SK-N-SH treated with all-trans-retinoic acid at 6 μM for 48 hours (cell line): ENCODE measurements around the gene MGLL.

Experiments used
- ATAC-seq: fragments of 200-7000 bp; cut with Tn5 transposase; 3 replicates; pipeline ENCODE4 v1.9.1; 2020; ENCODE audit warnings: mild to moderate bottlenecking, moderate library complexity
- ARNTL ChIP-seq: fragments of 450-650 bp; formaldehyde crosslinking; IDR thresholded peaks from 2 replicates; pipeline ENCODE4 v1.5.0; 2020; ENCODE audit warnings: low read depth, mild to moderate bottlenecking, moderate library complexity, borderline replicate concordance
- BACH2 ChIP-seq: fragments of 250-450 bp; sonication (Bioruptor Pico); IDR thresholded peaks from 2 replicates; pipeline ENCODE4 v1.9.0; 2021; ENCODE audit warnings: mild to moderate bottlenecking, borderline replicate concordance
- CSDC2 ChIP-seq: fragments of 250-450 bp; sonication (Bioruptor Pico); IDR thresholded peaks from 2 replicates; pipeline ENCODE4 v1.5.0; 2020; ENCODE audit warnings: mild to moderate bottlenecking, moderate library complexity
- GLIS3 ChIP-seq: fragments of 250-450 bp; sonication (Bioruptor Pico); IDR thresholded peaks from 2 replicates; pipeline ENCODE4 v1.5.0; 2020; ENCODE audit warnings: mild to moderate bottlenecking, moderate library complexity
- ISL1 ChIP-seq: fragments of 250-450 bp; sonication (Bioruptor Pico); IDR thresholded peaks from 2 replicates; pipeline ENCODE4 v2.1.2; 2022; ENCODE audit warnings: mild to moderate bottlenecking, moderate library complexity
- OSR1 ChIP-seq: fragments of 250-450 bp; sonication (Bioruptor Pico); IDR thresholded peaks from 2 replicates; pipeline ENCODE4 v1.8.0; 2022; ENCODE audit warnings: moderate library complexity, mild to moderate bottlenecking, inconsistent platforms
- PPARA ChIP-seq: fragments of 250-450 bp; sonication (Bioruptor Pico); IDR thresholded peaks from 2 replicates; pipeline ENCODE4 v1.5.0; 2020; ENCODE audit warnings: mild to moderate bottlenecking, borderline replicate concordance
- RARB ChIP-seq: fragments of 250-450 bp; sonication (Bioruptor Pico); IDR thresholded peaks from 2 replicates; pipeline ENCODE4 v1.8.0; 2021; ENCODE audit warnings: mild to moderate bottlenecking, moderate library complexity
- SNAI2 ChIP-seq: fragments of 250-450 bp; sonication (Bioruptor Pico); IDR thresholded peaks from 2 replicates; pipeline ENCODE4 v1.5.0; 2020; ENCODE audit warnings: mild to moderate bottlenecking, moderate library complexity
- TCF4 ChIP-seq: fragments of 250-450 bp; sonication (Bioruptor Pico); IDR thresholded peaks from 2 replicates; pipeline ENCODE4 v1.8.0; 2021; ENCODE audit warnings: mild to moderate bottlenecking, moderate library complexity, borderline replicate concordance
- TOX ChIP-seq: fragments of 250-450 bp; sonication (Bioruptor Pico); IDR thresholded peaks from 2 replicates; pipeline ENCODE4 v1.8.0; 2021; ENCODE audit warnings: mild to moderate bottlenecking, moderate library complexity, borderline replicate concordance
- ZC3H10 ChIP-seq: fragments of 250-450 bp; sonication (Bioruptor Pico); IDR thresholded peaks from 2 replicates; pipeline ENCODE4 v1.5.1; 2021; ENCODE audit warnings: mild to moderate bottlenecking, moderate library complexity
- ZFP3 ChIP-seq: fragments of 250-450 bp; sonication (Bioruptor Pico); IDR thresholded peaks from 2 replicates; pipeline ENCODE4 v1.5.0; 2020; ENCODE audit warnings: mild to moderate bottlenecking, moderate library complexity
- ZNF565 ChIP-seq: fragments of 450-650 bp; formaldehyde crosslinking; conservative IDR thresholded peaks from 2 replicates; pipeline ENCODE4 v1.5.0; 2020; ENCODE audit warnings: low read depth, mild to moderate bottlenecking, moderate library complexity
- ZNF8 ChIP-seq: fragments of 450-650 bp; formaldehyde crosslinking; IDR thresholded peaks from 2 replicates; pipeline ENCODE4 v1.5.0; 2020; ENCODE audit warnings: mild to moderate bottlenecking, moderate library complexity
- TF ChIP-seq, protein P1 (sequence below): fragments of 250-450 bp; sonication (Bioruptor Pico); IDR thresholded peaks from 2 replicates; pipeline ENCODE4 v1.5.0; 2020; ENCODE audit warnings: mild to moderate bottlenecking, moderate library complexity
- TF ChIP-seq, protein P2 (sequence below): fragments of 250-450 bp; sonication (Bioruptor Pico); IDR thresholded peaks from 2 replicates; pipeline ENCODE4 v1.8.0; 2021; ENCODE audit warnings: low read depth, mild to moderate bottlenecking, moderate library complexity, borderline replicate concordance
- TF ChIP-seq, protein P3 (sequence below): fragments of 250-450 bp; sonication (Bioruptor Pico); IDR thresholded peaks from 2 replicates; pipeline ENCODE4 v1.5.1; 2021; ENCODE audit warnings: mild to moderate bottlenecking, moderate library complexity
- TF ChIP-seq, protein P4 (sequence below): fragments of 250-450 bp; sonication (Bioruptor Pico); IDR thresholded peaks from 2 replicates; pipeline ENCODE4 v1.5.1; 2020; ENCODE audit warnings: low read depth, mild to moderate bottlenecking, moderate library complexity

MGLL gene

DNA sequence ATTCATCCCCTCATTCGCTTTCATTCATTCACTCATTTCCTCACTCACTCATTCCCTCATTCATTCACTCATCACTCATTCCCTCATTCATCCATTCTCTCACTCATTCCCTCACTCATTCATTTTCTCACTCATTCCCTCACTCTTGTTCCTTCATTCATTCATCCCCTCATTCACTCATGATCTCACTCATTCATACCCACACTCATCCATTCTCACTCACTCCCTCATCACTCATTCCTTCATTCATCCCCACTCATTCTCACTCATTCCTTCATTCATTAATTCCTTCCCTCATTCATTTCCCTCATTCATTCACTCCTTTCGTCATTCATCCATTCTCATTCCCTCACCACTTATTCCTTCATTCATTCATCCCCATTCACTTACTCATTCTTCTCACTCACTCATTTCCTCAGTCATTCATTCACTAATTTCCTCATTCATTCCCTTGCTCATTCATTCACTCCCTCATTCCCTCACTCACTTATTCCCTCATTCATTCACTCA is 135.0 kb downstream of the MGLL start (continued):
- TF ChIP-seq, protein P1, sequence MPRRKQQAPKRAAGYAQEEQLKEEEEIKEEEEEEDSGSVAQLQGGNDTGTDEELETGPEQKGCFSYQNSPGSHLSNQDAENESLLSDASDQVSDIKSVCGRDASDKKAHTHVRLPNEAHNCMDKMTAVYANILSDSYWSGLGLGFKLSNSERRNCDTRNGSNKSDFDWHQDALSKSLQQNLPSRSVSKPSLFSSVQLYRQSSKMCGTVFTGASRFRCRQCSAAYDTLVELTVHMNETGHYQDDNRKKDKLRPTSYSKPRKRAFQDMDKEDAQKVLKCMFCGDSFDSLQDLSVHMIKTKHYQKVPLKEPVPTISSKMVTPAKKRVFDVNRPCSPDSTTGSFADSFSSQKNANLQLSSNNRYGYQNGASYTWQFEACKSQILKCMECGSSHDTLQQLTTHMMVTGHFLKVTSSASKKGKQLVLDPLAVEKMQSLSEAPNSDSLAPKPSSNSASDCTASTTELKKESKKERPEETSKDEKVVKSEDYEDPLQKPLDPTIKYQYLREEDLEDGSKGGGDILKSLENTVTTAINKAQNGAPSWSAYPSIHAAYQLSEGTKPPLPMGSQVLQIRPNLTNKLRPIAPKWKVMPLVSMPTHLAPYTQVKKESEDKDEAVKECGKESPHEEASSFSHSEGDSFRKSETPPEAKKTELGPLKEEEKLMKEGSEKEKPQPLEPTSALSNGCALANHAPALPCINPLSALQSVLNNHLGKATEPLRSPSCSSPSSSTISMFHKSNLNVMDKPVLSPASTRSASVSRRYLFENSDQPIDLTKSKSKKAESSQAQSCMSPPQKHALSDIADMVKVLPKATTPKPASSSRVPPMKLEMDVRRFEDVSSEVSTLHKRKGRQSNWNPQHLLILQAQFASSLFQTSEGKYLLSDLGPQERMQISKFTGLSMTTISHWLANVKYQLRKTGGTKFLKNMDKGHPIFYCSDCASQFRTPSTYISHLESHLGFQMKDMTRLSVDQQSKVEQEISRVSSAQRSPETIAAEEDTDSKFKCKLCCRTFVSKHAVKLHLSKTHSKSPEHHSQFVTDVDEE (CRISPR knock-in tag), result no peak
- TF ChIP-seq ZC3H10 (CRISPR knock-in tag) (no peak), OSR1 (CRISPR knock-in tag) (no peak), TOX (CRISPR knock-in tag) (no peak), ZFP3 (no peak), ZNF8 (no peak)
- TF ChIP-seq, protein P2, sequence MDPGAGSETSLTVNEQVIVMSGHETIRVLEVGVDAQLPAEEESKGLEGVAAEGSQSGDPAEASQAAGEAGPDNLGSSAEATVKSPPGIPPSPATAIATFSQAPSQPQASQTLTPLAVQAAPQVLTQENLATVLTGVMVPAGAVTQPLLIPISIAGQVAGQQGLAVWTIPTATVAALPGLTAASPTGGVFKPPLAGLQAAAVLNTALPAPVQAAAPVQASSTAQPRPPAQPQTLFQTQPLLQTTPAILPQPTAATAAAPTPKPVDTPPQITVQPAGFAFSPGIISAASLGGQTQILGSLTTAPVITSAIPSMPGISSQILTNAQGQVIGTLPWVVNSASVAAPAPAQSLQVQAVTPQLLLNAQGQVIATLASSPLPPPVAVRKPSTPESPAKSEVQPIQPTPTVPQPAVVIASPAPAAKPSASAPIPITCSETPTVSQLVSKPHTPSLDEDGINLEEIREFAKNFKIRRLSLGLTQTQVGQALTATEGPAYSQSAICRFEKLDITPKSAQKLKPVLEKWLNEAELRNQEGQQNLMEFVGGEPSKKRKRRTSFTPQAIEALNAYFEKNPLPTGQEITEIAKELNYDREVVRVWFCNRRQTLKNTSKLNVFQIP (CRISPR knock-in tag), result no peak

DNA sequence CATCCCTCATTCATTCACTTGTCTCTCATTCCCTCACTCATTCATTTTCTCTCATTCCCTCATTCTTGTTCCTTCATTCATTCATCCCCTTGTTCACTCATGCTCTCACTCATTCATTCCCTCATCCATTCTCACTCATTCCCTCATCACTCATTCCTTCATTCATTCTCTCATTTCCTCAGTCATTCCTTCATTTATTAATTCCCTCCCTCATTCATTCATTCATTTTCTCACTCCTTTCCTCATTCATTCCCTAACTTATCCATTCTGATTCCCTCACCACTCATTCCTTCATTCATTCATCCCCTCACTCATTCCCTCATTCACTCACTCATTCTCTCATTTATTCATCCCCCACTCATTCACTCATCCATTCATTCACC is 135.8 kb downstream of the MGLL start:
- no peak for ATAC-seq
- no peak for TF ChIP-seq ZC3H10 (CRISPR knock-in tag)
- no peak for TF ChIP-seq SNAI2 (CRISPR knock-in tag)
- no peak for TF ChIP-seq ISL1
- TF ChIP-seq TOX (CRISPR knock-in tag), result no peak
- no peak for TF ChIP-seq ARNTL (CRISPR knock-in tag)
- no peak for TF ChIP-seq ZNF565

DNA sequence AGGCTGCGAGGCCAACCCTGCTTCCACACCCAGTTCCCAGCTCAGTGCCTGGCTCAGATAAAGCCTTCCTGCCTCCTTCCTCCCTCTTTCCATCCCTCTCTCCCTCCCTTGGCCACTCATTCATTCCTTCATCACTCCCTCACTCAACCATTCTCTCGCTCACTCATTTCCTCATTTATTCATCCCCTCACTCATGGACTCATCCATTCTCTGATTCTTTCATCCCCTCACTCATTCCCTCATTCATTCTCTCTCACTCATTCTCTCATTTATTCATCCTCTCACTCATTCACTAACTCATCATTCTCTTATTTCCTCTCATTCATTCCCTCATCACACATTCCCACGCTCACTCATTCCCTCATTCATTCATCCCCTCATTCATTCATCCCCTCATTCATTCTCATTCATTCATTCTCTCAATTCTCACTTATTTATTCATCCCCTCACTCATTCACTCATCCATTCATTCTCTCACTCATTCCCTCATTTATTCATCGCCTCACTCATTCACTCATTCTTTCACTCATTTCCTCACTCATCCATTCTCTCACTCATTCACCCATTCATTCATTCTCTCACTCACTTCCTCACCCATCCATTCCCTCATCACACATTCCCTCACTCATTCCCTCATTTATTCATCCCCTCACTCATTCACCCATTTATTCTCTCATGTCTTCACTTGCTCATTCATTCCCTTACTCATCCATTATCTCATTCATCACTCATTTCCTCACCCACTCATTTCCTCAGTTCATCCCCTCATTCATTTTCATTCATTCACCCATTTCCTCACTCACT is 136.4 kb downstream of the MGLL start:
- ATAC-seq, result no peak
- no peak for TF ChIP-seq TCF4 (CRISPR knock-in tag)
- TF ChIP-seq, protein P2 (CRISPR knock-in tag), result no peak
- no peak for TF ChIP-seq ZFP3

DNA sequence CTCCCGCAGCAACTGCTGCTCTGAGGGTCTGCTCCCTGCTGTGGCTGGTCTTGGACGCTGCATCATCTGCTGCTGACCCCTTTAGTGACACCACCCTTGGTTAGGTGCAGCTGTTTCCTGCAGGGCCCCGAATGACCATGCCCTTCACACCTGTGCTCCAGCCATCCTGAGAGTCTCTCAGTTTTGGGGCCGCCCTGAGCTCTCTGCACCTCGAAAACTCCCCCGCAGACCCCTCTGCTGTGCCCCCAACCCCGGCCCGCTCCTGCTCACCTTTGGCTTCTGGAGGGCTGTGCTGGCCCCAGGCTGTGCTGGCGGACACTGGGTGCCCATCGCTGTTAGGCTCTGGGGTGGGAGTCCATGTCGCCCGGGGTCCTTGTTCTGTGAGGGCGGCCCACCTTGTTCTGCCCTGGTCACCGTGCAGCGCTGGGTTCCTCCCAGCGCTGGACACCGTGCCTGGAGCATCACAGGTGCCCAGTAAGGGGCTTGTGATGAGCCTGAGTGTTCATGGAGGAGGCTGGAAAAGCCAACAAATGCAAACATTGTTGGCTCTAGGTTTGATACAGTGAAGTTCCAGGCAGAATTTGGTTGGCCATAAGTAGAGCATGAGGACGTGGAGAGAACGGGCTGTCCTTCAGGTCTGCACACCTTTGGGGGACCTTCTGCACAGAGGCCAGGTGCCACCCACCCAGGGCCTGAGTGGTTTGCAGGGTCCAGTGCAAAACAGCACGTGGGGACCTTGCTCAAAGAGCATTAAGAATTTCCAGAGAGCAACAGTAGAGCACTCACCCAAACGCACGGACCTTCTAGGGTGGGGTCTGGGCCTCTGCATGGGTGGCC is 137.2 kb downstream of the MGLL start:
- TF ChIP-seq CSDC2 (no peak), ZC3H10 (CRISPR knock-in tag) (no peak), ZNF8 (no peak), TCF4 (CRISPR knock-in tag) (no peak), GLIS3 (CRISPR knock-in tag) (no peak), ZNF565 (no peak), RARB (CRISPR knock-in tag) (no peak), ZFP3 (no peak), ISL1 (no peak), TOX (CRISPR knock-in tag) (no peak), BACH2 (CRISPR knock-in tag) (no peak), ARNTL (CRISPR knock-in tag) (no peak), PPARA (CRISPR knock-in tag) (no peak)
- TF ChIP-seq, protein P3, sequence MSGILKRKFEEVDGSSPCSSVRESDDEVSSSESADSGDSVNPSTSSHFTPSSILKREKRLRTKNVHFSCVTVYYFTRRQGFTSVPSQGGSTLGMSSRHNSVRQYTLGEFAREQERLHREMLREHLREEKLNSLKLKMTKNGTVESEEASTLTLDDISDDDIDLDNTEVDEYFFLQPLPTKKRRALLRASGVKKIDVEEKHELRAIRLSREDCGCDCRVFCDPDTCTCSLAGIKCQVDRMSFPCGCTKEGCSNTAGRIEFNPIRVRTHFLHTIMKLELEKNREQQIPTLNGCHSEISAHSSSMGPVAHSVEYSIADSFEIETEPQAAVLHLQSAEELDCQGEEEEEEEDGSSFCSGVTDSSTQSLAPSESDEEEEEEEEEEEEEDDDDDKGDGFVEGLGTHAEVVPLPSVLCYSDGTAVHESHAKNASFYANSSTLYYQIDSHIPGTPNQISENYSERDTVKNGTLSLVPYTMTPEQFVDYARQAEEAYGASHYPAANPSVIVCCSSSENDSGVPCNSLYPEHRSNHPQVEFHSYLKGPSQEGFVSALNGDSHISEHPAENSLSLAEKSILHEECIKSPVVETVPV, result no peak
- TF ChIP-seq, protein P4, sequence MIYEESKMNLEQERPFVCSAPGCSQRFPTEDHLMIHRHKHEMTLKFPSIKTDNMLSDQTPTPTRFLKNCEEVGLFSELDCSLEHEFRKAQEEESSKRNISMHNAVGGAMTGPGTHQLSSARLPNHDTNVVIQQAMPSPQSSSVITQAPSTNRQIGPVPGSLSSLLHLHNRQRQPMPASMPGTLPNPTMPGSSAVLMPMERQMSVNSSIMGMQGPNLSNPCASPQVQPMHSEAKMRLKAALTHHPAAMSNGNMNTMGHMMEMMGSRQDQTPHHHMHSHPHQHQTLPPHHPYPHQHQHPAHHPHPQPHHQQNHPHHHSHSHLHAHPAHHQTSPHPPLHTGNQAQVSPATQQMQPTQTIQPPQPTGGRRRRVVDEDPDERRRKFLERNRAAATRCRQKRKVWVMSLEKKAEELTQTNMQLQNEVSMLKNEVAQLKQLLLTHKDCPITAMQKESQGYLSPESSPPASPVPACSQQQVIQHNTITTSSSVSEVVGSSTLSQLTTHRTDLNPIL (CRISPR knock-in tag), result no peak
- TF ChIP-seq, protein P1 (CRISPR knock-in tag), result no peak
- TF ChIP-seq, all 23 proteins: peak for 0
- no peak for ATAC-seq
